Right atrium auricular region (tissue), 2 donors: Measurements from ENCODE around the gene POLR3K. TPM values are rescaled to one million over a fixed set of nuclear protein-coding genes. Genes with fewer than 3 reads are reported as not detected.

Source experiments
- DNase-seq: peaks from one replicate; pipeline ENCODE4 v3.0.0-alpha.2; 2019; ENCODE audit warnings: low spot score
- H3K27ac ChIP-seq, 2 donors: fragments of 200-600 bp; sonication (generic); 1 replicate in 1 of 2; 2 replicates in 1 of 2; pipeline ENCODE4 v1.5.1; 2016 to 2019
- H3K27me3 ChIP-seq, 2 donors: fragments of 200-600 bp; sonication (generic); one replicate each; pipeline versions ENCODE4 v1.5.1 to v1.6.0; 2017 to 2019
- H3K36me3 ChIP-seq: fragments of 200-600 bp; sonication (generic); one replicate; pipeline ENCODE4 v1.5.1; 2016
- H3K4me1 ChIP-seq, 2 donors: fragments of 200-600 bp; sonication (generic); one replicate each; pipeline versions ENCODE4 v1.5.1 to v1.6.0; 2017 to 2019
- H3K4me3 ChIP-seq, 2 donors: fragments of 200-600 bp; sonication (generic); 1 replicate in 1 of 2; 2 replicates in 1 of 2; pipeline ENCODE4 v1.5.1; 2017 to 2019; ENCODE audit warnings: mild to moderate bottlenecking in 1 of 2, moderate library complexity in 1 of 2
- H3K9me3 ChIP-seq, 2 donors: fragments of 200-600 bp; sonication (generic); one replicate each; pipeline ENCODE4 v1.5.1; 2019
- total RNA-seq, 2 donors: library from RNA; depleted of rRNA; stranded (reverse); fragments of >200 nt; gene quantifications; one replicate each; pipeline ENCODE4 v1.1.0, GENCODE V29; 2016
- TF ChIP-seq, protein P1 (sequence below), 2 donors: fragments of 200-600 bp; sonication (generic); IDR thresholded peaks; one replicate each; pipeline ENCODE4 v1.5.1; 2019; ENCODE audit warnings: antibody characterized with exemption in 2 of 2

POLR3K gene
- total RNA-seq, 2 donors from 2014 or later: 4.0 TPM

DNA sequence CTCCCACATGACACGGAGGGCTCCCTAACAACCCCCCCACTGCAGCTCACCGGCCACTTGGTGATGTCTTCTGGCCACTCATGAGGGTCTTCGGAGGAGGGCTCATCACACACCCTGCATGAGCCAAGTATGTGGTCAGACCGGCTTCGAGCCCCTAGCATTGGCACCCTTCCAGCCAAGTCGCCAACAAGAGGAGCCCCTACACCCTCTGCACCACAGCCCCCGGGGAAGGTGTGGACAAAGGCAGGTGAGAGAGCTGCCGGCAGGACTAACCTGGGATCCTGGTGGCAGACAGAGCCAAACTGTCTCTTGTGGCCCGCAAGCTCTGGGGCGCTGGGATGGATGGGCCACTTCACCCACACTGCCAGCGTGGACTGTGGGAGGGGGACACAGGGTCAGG, 6.8 kb upstream of the POLR3K start:
- H3K36me3 ChIP-seq: peaks cover 98% of the 10 kb centered on the region
- no peaks in the 10 kb centered on the region for H3K27me3 ChIP-seq
- H3K4me1 ChIP-seq: no peaks in the 10 kb centered on the region
- no peak overlapping the region for H3K4me3 ChIP-seq
- no peak for DNase-seq
- no peaks in the 10 kb centered on the region for H3K9me3 ChIP-seq
- H3K27ac ChIP-seq: no peak overlapping the region
- TF ChIP-seq, protein P1, sequence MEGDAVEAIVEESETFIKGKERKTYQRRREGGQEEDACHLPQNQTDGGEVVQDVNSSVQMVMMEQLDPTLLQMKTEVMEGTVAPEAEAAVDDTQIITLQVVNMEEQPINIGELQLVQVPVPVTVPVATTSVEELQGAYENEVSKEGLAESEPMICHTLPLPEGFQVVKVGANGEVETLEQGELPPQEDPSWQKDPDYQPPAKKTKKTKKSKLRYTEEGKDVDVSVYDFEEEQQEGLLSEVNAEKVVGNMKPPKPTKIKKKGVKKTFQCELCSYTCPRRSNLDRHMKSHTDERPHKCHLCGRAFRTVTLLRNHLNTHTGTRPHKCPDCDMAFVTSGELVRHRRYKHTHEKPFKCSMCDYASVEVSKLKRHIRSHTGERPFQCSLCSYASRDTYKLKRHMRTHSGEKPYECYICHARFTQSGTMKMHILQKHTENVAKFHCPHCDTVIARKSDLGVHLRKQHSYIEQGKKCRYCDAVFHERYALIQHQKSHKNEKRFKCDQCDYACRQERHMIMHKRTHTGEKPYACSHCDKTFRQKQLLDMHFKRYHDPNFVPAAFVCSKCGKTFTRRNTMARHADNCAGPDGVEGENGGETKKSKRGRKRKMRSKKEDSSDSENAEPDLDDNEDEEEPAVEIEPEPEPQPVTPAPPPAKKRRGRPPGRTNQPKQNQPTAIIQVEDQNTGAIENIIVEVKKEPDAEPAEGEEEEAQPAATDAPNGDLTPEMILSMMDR (IDR thresholded peaks at IDR 0.05): no peak

DNA sequence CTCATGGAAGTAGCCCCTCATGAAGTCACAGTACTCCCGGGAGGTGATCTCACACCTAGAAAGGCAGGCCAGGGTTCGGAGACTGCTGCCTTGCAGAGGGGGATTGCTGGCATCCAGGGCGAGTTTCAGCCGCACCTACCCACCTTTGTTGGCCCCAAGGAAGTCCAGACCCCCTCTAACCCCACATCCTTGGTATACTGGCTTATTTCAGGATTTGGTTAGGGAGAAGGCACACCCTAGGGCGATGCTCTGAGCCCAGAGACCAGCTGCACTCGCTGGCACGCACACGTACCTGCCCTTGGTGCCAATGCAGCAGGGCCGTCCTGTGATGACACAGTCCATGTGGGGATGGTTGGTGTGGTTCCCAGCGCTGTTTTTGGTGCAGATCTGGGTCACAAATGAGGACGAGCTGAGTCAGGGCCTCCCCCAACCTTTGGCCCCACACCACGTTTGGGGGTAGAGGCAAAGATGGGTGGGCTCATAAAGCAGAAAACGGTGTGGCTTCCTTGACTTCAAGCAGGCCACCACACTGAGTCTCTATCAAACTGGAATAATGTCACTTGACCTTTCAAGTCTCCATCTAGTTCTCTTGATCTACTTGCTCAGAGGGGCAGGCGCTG, 6.1 kb upstream of the POLR3K start:
- H3K4me3 ChIP-seq: no peak overlapping the region
- no peak for DNase-seq
- peaks cover 91% of the 10 kb centered on the region for H3K36me3 ChIP-seq
- H3K4me1 ChIP-seq: peaks cover 0 to 1% of the 10 kb centered on the region in 2 donors
- no peak overlapping the region for H3K27ac ChIP-seq
- H3K27me3 ChIP-seq: no peaks in the 10 kb centered on the region
- TF ChIP-seq, protein P1 (IDR thresholded peaks at IDR 0.05): no peak
- no peaks in the 10 kb centered on the region for H3K9me3 ChIP-seq

DNA sequence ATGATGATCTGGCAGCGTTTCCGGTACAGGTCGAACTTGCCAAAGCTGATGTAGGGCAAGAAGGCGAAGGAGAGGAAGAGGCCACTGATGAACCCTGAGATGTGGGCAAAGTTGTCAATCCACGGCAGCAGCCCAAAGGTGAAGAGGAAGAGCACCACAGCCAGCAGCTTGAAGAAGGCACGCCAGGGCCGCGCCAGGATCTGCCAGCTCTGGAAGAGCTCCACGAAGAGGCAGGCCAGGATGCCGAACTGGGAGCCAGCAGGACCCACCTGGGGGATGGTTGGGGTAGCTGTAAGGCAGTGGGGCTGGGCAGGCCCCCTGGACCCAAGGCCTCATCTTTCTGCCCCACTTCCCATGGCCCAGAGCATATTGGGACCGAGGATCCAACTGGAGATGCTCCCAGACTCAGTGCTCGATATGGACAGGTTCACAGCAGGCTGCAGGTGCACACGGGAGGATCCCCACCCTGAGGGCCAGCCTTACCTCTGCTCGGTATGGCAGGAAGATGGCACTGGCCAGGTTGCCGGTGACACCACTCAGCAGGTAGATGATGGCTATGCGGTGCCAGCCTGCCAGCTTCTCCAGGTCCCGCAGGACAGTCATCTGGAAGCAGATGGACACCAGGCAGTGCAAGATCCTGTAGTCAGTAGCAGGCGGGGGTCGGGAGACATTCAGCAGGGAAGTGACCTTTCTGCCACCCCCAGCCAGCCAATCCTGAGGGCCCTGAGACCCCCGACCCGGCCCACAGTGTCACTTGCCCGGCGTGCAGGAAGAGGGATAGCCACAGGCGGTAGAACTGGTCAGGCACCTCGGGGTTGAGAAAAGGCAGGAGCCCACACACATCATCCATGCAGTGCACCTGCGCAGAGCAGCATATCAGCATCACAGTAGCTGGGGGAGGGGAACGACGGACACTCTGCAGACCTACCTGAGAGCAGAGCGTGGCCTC, 5.4 kb upstream of the POLR3K start:
- no peaks in the 10 kb centered on the region for H3K27me3 ChIP-seq
- peaks cover 0 to 7% of the 10 kb centered on the region in 2 donors for H3K4me1 ChIP-seq
- peaks cover 84% of the 10 kb centered on the region for H3K36me3 ChIP-seq
- H3K9me3 ChIP-seq: no peaks in the 10 kb centered on the region
- no peak overlapping the region for H3K27ac ChIP-seq
- no peak overlapping the region for H3K4me3 ChIP-seq
- TF ChIP-seq, protein P1 (IDR thresholded peaks at IDR 0.05): no peak
- DNase-seq: no peak

DNA sequence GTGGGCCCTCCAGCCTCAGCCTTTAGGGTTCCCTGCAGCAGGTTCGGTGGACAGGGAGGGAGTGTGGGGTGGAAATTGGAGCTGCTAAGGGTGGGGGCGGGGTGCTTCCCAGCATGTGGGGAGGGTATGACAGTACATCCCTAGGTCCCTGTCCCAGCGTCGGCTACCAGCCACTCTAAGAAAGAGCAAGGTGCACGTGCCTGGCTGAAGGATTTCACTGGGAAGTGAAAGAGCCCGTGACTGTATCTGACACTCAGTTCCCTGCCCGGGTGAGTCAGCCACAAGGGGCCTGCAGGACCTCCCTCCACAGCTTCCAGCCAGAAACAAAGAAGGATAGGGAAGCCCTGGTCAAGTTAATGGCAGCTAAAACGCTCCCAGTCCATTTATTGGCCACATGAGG, 4.3 kb upstream of the POLR3K start:
- peaks cover 73% of the 10 kb centered on the region for H3K36me3 ChIP-seq
- DNase-seq: no peak
- H3K4me1 ChIP-seq: peaks cover 0 to 9% of the 10 kb centered on the region in 2 donors
- H3K27ac ChIP-seq: no peak overlapping the region
- no peaks in the 10 kb centered on the region for H3K9me3 ChIP-seq
- H3K27me3 ChIP-seq: no peaks in the 10 kb centered on the region
- no peak overlapping the region for H3K4me3 ChIP-seq
- TF ChIP-seq, protein P1 (IDR thresholded peaks at IDR 0.05): no peak

DNA sequence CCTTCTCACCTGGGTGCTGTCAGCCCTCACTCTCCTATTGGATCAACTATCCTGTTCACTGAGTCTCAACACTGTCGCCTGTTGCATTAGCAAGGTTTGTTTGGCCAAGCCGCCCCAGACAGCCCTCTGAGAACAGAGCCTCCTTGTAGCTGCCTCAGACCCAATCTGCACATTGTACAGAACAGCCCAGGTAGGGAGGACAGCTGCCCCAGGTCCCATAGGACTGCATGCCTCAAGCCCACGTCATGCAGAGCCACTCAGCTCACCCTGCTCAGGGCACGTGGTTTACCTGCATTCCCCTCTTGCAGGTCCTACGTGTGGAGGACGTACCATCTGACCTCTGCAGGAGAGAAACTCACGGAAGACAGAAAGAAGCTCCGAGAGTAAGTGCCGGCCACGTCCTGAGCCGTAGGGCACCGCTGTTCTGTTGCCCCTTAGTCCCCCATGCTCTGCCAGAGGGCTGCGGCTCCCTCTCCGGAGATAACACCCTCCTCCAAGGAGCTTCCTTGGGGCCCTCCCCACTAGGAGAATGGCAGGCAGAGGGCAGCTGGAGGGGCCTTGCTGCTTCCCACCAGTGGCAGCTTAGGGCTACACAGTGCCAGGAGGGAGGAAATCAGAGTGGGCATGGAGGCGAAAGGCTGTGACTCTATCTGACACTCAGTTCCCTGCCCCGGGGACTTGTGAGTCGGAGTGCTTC, 3.0 kb upstream of the POLR3K start:
- DNase-seq: no peak
- peaks cover 0 to 13% of the 10 kb centered on the region in 2 donors for H3K4me1 ChIP-seq
- H3K36me3 ChIP-seq: peaks cover 60% of the 10 kb centered on the region
- H3K27me3 ChIP-seq: no peaks in the 10 kb centered on the region
- no peak overlapping the region for H3K4me3 ChIP-seq
- H3K27ac ChIP-seq: no peak overlapping the region
- TF ChIP-seq, protein P1 (IDR thresholded peaks at IDR 0.05): no peak
- no peaks in the 10 kb centered on the region for H3K9me3 ChIP-seq
